Hepatocyte (in vitro differentiated cells): Measurements from ENCODE around the gene FGD2.

ENCODE experiments used
- CTCF ChIP-seq: fragments of 200-600 bp; sonication (generic); IDR thresholded peaks from 2 replicates; pipeline ENCODE4 v1.5.1; 2016; ENCODE audit warnings: antibody characterized with exemption, mild to moderate bottlenecking; ENCODE audit not compliant: poor library complexity
- EZH2phosphoT487 ChIP-seq: fragments of 200-600 bp; sonication (generic); IDR thresholded peaks from one replicate; pipeline ENCODE4 v1.6.1; 2018; ENCODE audit warnings: antibody characterized with exemption, mild to moderate bottlenecking, low read depth, moderate library complexity; ENCODE audit not compliant: unreplicated experiment, severe bottlenecking

- TF ChIP-seq CTCF (peak; percentile 54), EZH2phosphoT487 (no peak)
These were observed 24.0 kb downstream of the FGD2 start for GRCh38 chr6:37029249-37029971.
